Activated CD8-positive, alpha-beta memory T cell treated with anti-CD3 and anti-CD28 coated beads, Interleukin-2, amount 50 U/mL, for 1 hour (primary cell): Measurements from ENCODE around the gene FFAR3.
"Not testable (repeated sequence)": the region's sequence is repeated elsewhere in the genome, so short reads cannot be mapped to it uniquely, and the experiment has no call there.

Experiments
- DNase-seq: peaks from one replicate; pipeline ENCODE4 v3.0.0-alpha.2; 2020; ENCODE audit errors: extremely low read depth

The FFAR3 gene

GRCh38 chr19:35377656-35378055 lies 19.4 kb downstream of the FFAR3 start:
- no peak for DNase-seq

GRCh38 chr19:35378356-35378755 lies 20.1 kb downstream of the FFAR3 start:
- no peak for DNase-seq

GRCh38 chr19:35379545-35379944 lies 21.3 kb downstream of the FFAR3 start:
- DNase-seq, result not testable (repeated sequence)

- no peak for DNase-seq
These were observed 21.7 kb downstream of the FFAR3 start for GRCh38 chr19:35379992-35380391.

- no peak for DNase-seq
These were observed 22.3 kb downstream of the FFAR3 start for GRCh38 chr19:35380450-35381124.

GRCh38 chr19:35381318-35381717 lies 23.1 kb downstream of the FFAR3 start:
- no peak for DNase-seq

GRCh38 chr19:35381926-35382325 lies 23.7 kb downstream of the FFAR3 start:
- DNase-seq, result no peak

GRCh38 chr19:35383536-35383935 lies 25.3 kb downstream of the FFAR3 start:
- no peak for DNase-seq

- DNase-seq, result no peak
These were observed 30.2 kb downstream of the FFAR3 start for GRCh38 chr19:35388277-35389054.

GRCh38 chr19:35389192-35389861 lies 31.1 kb downstream of the FFAR3 start:
- DNase-seq, result no peak

GRCh38 chr19:35392742-35393715 lies 34.8 kb downstream of the FFAR3 start:
- DNase-seq, result no peak

- DNase-seq, result no peak
These were observed 37.3 kb downstream of the FFAR3 start for GRCh38 chr19:35395382-35396199.

- DNase-seq, result no peak
These were observed 38.1 kb downstream of the FFAR3 start for GRCh38 chr19:35396240-35396885.

GRCh38 chr19:35397064-35397463 lies 38.8 kb downstream of the FFAR3 start:
- no peak for DNase-seq

- no peak for DNase-seq
These were observed 40.3 kb downstream of the FFAR3 start for GRCh38 chr19:35398570-35398969.

- no peak for DNase-seq
These were observed 41.0 kb downstream of the FFAR3 start for GRCh38 chr19:35399231-35399630.

- DNase-seq, result no peak
These were observed 41.9 kb downstream of the FFAR3 start for GRCh38 chr19:35399948-35400772.

- no peak for DNase-seq
These were observed 42.5 kb downstream of the FFAR3 start for GRCh38 chr19:35400773-35401100.

- not testable (repeated sequence) for DNase-seq
These were observed 43.2 kb downstream of the FFAR3 start for GRCh38 chr19:35401416-35401815.
